ENCODE results near the gene VPS37D. TPM values are rescaled to one million over a fixed set of nuclear protein-coding genes. Genes with fewer than 3 reads are reported as not detected.
"Not testable (repeated sequence)": the region's sequence is repeated elsewhere in the genome, so short reads cannot be mapped to it uniquely, and the experiment has no call there.

Gene VPS37D
- 17.2 TPM for total RNA-seq (ENCODE audit: unreplicated experiment)
- long read RNA-seq: 0 reads

GRCh38 chr7:73667344-73668102 is at the start of gene VPS37D:
VPS37D (plus strand) TSS chr7:73667831; CDS start chr7:73667959, 128 bp downstream.
- peaks cover 2% of the 10 kb centered on the region for H3K4me1 Mint-ChIP-seq (ENCODE audit: low read depth, unreplicated experiment)
- no peaks in the 10 kb centered on the region for H3K9me3 Mint-ChIP-seq (ENCODE audit: unreplicated experiment)
- peak; percentile 79 for TF ChIP-seq CTCF (IDR thresholded peaks at IDR 0.05; ENCODE audit: partially characterized antibody, unreplicated experiment)
- peak within 1 kb of the TSS; percentile 92 for H3K27ac Mint-ChIP-seq (ENCODE audit: unreplicated experiment)
- peaks cover 24% of the 10 kb centered on the region for H3K27me3 Mint-ChIP-seq (ENCODE audit: unreplicated experiment)
- H3K4me3 Mint-ChIP-seq (ENCODE audit: unreplicated experiment): peak within 1 kb of the TSS; percentile 94
- peaks cover 5% of the 10 kb centered on the region for H3K36me3 Mint-ChIP-seq (ENCODE audit: unreplicated experiment)
- peak; percentile 96 for DNase-seq

GRCh38 chr7:73618538-73618937 is 49.1 kb upstream of the VPS37D start:
- Mint-ChIP-seq H3K4me3 (ENCODE audit: unreplicated experiment) (no peak overlapping the region), H3K27me3 (ENCODE audit: unreplicated experiment) (peaks cover 3% of the 10 kb centered on the region), H3K9me3 (ENCODE audit: unreplicated experiment) (peaks cover 1% of the 10 kb centered on the region), H3K4me1 (ENCODE audit: low read depth, unreplicated experiment) (peaks cover 2% of the 10 kb centered on the region), H3K36me3 (ENCODE audit: unreplicated experiment) (no peaks in the 10 kb centered on the region), H3K27ac (ENCODE audit: unreplicated experiment) (no peak overlapping the region)
- TF ChIP-seq CTCF (IDR thresholded peaks at IDR 0.05; ENCODE audit: partially characterized antibody, unreplicated experiment): no peak
- DNase-seq: no peak

GRCh38 chr7:73619394-73619793 is 48.2 kb upstream of the VPS37D start:
- not testable (repeated sequence) for H3K27ac Mint-ChIP-seq (ENCODE audit: unreplicated experiment); H3K9me3 Mint-ChIP-seq (ENCODE audit: unreplicated experiment); H3K27me3 Mint-ChIP-seq (ENCODE audit: unreplicated experiment); H3K4me3 Mint-ChIP-seq (ENCODE audit: unreplicated experiment); H3K36me3 Mint-ChIP-seq (ENCODE audit: unreplicated experiment); DNase-seq; H3K4me1 Mint-ChIP-seq (ENCODE audit: low read depth, unreplicated experiment)

GRCh38 chr7:73621168-73622063 is 46.2 kb upstream of the VPS37D start:
- peaks cover 3% of the 10 kb centered on the region for H3K27me3 Mint-ChIP-seq (ENCODE audit: unreplicated experiment)

More at GRCh38 chr7:73621168-73622063, 46.2 kb upstream of the VPS37D start:
- DNase-seq: no peak
- H3K9me3 Mint-ChIP-seq (ENCODE audit: unreplicated experiment): peaks cover 4% of the 10 kb centered on the region
- H3K4me3 Mint-ChIP-seq (ENCODE audit: unreplicated experiment): no peak overlapping the region
- H3K36me3 Mint-ChIP-seq (ENCODE audit: unreplicated experiment): no peaks in the 10 kb centered on the region
- TF ChIP-seq CTCF (IDR thresholded peaks at IDR 0.05; ENCODE audit: partially characterized antibody, unreplicated experiment): no peak
- H3K4me1 Mint-ChIP-seq (ENCODE audit: low read depth, unreplicated experiment): peaks cover 2% of the 10 kb centered on the region
- H3K27ac Mint-ChIP-seq (ENCODE audit: unreplicated experiment): no peak overlapping the region
